Activated B cell treated with CpG ODN at 0.5 μM for 24 hours (primary cell): Measurements from ENCODE around the gene AMER3. TPM values are rescaled to one million over a fixed set of nuclear protein-coding genes. Genes with fewer than 3 reads are reported as not detected.

Source experiments
- ATAC-seq: fragments of 200-7000 bp; cut with Tn5 transposase; one replicate; pipeline ENCODE4 v1.10.0; 2021; ENCODE audit warnings: low read depth, mild to moderate bottlenecking, moderate library complexity
- CTCF ChIA-PET: fragments of 350-600 bp; sonication (Branson Sonifier 250); formaldehyde crosslinking; loops from one replicate; lab custom pipeline; 2021; ENCODE audit warnings: antibody characterized with exemption; lab: Charles Lee
- POLR2A ChIA-PET: fragments of 350-600 bp; sonication (Branson Sonifier 250); formaldehyde crosslinking; loops from one replicate; lab custom pipeline; 2021; ENCODE audit warnings: antibody characterized with exemption; lab: Charles Lee
- DNase-seq: peaks from one replicate; pipeline ENCODE4 v3.0.0; 2022
- H3K27ac Mint-ChIP-seq: one replicate; pipeline ENCODE4 v1.8.0; 2020; ENCODE audit warnings: mixed read lengths
- H3K27me3 Mint-ChIP-seq: one replicate; pipeline ENCODE4 v1.8.0; 2021; ENCODE audit warnings: mixed read lengths
- H3K36me3 Mint-ChIP-seq: one replicate; pipeline ENCODE4 v1.8.0; 2021; ENCODE audit warnings: low read depth, mixed read lengths
- H3K4me1 Mint-ChIP-seq: one replicate; pipeline ENCODE4 v1.8.0; 2021; ENCODE audit warnings: mixed read lengths
- H3K4me3 Mint-ChIP-seq: one replicate; pipeline ENCODE4 v1.8.0; 2020; ENCODE audit warnings: mild to moderate bottlenecking, mixed read lengths
- H3K9me3 Mint-ChIP-seq: one replicate; pipeline ENCODE4 v1.8.0; 2020; ENCODE audit warnings: mixed read lengths
- CTCF ChIP-seq: fragments of 200-600 bp; IDR thresholded peaks from one replicate; pipeline ENCODE4 v1.8.0; 2022; ENCODE audit warnings: antibody characterized with exemption, mild to moderate bottlenecking
- intact Hi-C: fragments of 100-400 bp; cut with micrococcal nuclease; formaldehyde crosslinking; loops from one replicate; pipeline ENCODE4 v1.15.1; 2024
- total RNA-seq: library from RNA; stranded (reverse); gene quantifications from 2 replicates; pipeline ENCODE4 v1.2.3, GENCODE V29; 2022

Gene AMER3
- total RNA-seq, 1 donor from 2014 or later, result not detected

DNA sequence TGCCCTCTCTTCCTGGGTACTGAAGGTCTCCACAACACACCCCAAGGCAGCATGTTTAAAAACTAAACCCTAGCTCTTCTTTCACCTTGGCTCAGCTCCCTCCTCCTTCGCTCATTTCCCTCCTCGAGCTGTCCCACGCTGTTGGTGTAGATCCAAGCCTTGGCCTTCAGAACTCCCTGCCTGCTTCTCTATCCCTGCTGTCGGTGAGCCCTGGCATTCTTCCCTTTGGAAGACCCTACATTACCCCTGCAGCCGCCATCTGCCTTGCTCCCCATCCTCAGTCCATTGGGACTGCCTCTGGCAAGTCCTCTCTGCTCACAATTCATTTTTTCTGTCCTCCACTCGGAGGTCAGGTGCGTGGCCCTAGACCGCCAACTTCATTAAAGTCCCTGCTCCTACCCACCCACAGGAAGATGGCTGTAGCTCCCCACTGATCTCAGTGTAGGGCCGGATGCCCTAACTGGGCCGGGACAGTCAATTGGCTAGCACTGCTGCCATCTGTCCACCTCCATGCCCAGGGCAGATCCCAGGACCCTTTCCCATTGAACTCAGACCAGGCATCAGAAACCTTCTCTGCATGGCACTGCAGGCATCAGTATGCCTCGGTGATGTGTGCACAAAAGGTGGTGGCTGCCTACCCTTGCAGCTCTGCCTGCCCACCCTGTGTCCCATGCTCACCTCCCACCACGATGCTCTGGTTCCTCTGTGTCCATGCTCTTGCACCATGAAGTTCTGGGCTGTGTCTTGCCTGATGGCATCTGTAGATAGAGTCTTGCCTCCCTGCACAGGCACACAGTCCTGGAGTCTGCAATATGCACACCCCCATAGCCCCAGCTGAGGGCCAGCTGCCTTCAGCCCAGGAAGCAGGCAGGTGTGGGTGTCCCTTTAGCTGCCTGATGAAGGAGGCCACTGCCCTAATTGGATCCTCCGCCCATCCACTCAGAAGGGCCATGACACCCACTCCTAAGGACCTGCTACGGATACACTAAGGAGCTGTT is 5.7 kb downstream of the AMER3 start:
- POLR2A ChIA-PET, result no interaction called here
- no peaks in the 10 kb centered on the region for H3K36me3 Mint-ChIP-seq
- CTCF ChIA-PET, result no interaction called here
- intact Hi-C loops, result no loop called here
- no peak overlapping the region for H3K27ac Mint-ChIP-seq
- ATAC-seq (no peak), DNase-seq (no peak)
- no peak for TF ChIP-seq CTCF
- H3K27me3 Mint-ChIP-seq, result peaks cover 31% of the 10 kb centered on the region
- H3K9me3 Mint-ChIP-seq, result no peaks in the 10 kb centered on the region
- peaks cover 3% of the 10 kb centered on the region for H3K4me1 Mint-ChIP-seq
- no peak overlapping the region for H3K4me3 Mint-ChIP-seq

DNA sequence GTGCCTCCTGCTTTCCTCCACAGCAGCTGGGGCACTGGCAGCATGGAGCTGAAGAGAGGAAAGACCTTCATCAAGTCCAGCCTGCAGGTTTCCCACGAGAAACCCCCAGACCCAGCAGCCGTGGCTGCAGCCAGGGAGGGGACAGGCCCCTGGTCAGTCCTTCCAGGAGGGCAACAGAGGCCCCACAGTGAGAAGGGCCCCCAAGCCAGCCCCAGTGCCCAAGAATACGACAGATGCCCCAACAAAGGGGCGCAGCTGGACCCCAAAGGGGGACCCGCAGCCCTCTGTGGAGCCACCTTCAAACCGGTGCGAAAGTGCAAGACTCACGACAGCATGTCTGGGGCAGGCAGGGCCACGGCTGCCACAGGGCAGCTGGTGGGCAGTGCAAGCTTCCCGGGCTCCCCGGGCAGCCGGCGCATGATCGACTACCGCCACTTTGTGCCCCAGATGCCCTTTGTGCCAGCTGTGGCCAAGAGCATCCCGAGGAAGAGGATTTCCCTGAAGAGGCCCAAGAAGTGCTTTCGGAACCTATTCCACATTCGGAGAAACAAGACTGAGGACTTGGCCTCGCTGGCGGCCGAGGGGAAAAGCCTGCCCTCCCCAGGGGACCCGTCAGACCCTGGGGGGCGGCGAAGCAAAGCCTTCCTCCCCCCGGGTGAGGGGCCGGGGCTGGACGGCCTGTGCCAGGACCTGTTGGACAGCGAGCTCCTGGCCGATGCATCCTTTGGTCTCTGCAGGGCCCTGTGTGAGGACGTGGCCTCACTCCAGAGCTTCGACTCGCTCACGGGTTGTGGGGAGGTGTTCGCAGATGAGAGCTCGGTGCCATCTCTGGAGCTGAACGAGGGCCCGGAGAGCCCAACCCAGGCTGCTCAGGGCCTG is 6.9 kb downstream of the AMER3 start:
- no peak for TF ChIP-seq CTCF
- DNase-seq, result no peak
- H3K27me3 Mint-ChIP-seq, result peaks cover 25% of the 10 kb centered on the region
- H3K27ac Mint-ChIP-seq, result no peak overlapping the region
- H3K4me1 Mint-ChIP-seq, result no peaks in the 10 kb centered on the region
- ChIA-PET CTCF (no interaction called here), POLR2A (no interaction called here)
- no peak for ATAC-seq
- no peak overlapping the region for H3K4me3 Mint-ChIP-seq
- intact Hi-C loops, result no loop called here
- no peaks in the 10 kb centered on the region for H3K9me3 Mint-ChIP-seq
- no peaks in the 10 kb centered on the region for H3K36me3 Mint-ChIP-seq

DNA sequence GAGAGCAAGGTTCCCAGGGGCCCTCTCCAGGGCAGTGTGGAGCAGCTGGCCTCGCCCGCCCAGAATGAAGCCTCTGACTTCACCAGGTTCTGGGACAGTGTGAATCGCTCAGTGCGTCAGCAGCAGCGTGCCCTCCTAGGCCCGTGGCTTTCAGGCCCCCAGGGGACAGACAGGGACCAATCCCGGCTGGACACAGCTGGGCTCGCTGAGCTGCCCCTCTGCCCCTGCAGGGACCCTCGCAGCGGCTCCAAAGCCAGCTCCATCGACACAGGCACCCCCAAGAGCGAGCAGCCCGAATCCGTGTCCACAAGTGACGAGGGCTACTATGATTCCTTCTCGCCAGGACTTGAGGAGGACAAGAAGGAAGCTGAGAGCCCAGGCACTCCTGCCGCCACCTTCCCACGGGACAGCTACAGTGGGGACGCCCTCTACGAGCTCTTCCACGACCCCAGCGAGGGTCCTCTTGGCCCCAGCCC is 7.6 kb downstream of the AMER3 start:
- Mint-ChIP-seq H3K27ac (no peak overlapping the region), H3K4me1 (no peaks in the 10 kb centered on the region), H3K4me3 (no peak overlapping the region), H3K9me3 (no peaks in the 10 kb centered on the region), H3K27me3 (peaks cover 20% of the 10 kb centered on the region), H3K36me3 (no peaks in the 10 kb centered on the region)
- CTCF ChIA-PET, result no interaction called here
- POLR2A ChIA-PET, result no interaction called here
- no peak for DNase-seq
- TF ChIP-seq CTCF, result no peak
- intact Hi-C loops, result no loop called here
- no peak for ATAC-seq

DNA sequence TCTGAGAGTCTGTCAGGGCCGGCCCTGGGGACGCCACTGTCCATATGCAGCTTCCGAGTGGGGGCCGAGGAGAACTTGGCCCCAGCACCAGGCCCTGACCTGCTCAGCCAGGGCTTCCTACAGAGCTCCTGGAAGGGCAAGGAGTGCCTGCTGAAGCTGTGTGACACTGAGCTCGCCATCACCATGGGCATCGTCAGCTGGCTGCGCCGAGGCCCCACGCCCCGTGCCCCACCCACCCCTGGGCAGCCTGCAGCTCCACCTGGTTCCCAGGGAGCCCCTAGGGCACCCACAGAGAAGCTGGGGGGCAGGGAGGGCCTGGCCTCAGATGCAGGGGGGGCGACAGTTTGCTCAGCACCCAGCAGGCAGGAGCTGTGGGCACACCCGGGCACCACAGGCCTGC is 8.1 kb downstream of the AMER3 start:
- Mint-ChIP-seq H3K4me3 (no peak overlapping the region), H3K27ac (no peak overlapping the region), H3K9me3 (no peaks in the 10 kb centered on the region), H3K4me1 (no peaks in the 10 kb centered on the region), H3K36me3 (no peaks in the 10 kb centered on the region), H3K27me3 (peaks cover 22% of the 10 kb centered on the region)
- DNase-seq (no peak), ATAC-seq (no peak)
- ChIA-PET CTCF (no interaction called here), POLR2A (interaction anchor here (0.6 kb wide), 1 partner anchor 194 kb away, joined by 3 read pairs; no protein-coding TSS in a partner anchor)
- intact Hi-C loops, result no loop called here
- no peak for TF ChIP-seq CTCF
